SK-N-SH (cell line): ENCODE results near the gene AQP1. TPM values are rescaled to one million over a fixed set of nuclear protein-coding genes. Genes with fewer than 3 reads are reported as not detected.

Source experiments
- CTCF ChIA-PET: fragments of 300-600, 350-600 bp; formaldehyde crosslinking; extraction: SDS; loops from one replicate; lab custom pipeline; 2021; lab: Yijun Ruan, JAX
- POLR2A ChIA-PET: fragments of 350-600 bp; sonication (Branson Sonifier 250); formaldehyde crosslinking; extraction: SDS; loops from one replicate; lab custom pipeline; 2020; ENCODE audit warnings: antibody characterized with exemption, inconsistent platforms; lab: Yijun Ruan, JAX
- DNase-seq: peaks from one replicate; pipeline ENCODE4 v3.0.0; 2012
- H2AFZ ChIP-seq: fragments of 200-600 bp; sonication (generic); 2 replicates; pipeline ENCODE4 v1.8.1; 2016; ENCODE audit warnings: antibody characterized with exemption, mild to moderate bottlenecking, low read depth
- H3F3A ChIP-seq: fragments of 200-600 bp; sonication (generic); replicated peaks from 2 replicates; pipeline ENCODE3; 2016; ENCODE audit warnings: antibody characterized with exemption, mild to moderate bottlenecking; ENCODE audit not compliant: insufficient read depth
- H3K27ac ChIP-seq, 2 experiments: fragments of 200-500 bp in 1 of 2; fragments of 200-600 bp in 1 of 2; sonication (Bioruptor generic) in 1 of 2; sonication (generic), shearing (Covaris generic) in 1 of 2; 2 replicates each; pipeline versions ENCODE4 v1.5.1 to v1.6.1; 2014 to 2016; ENCODE audit warnings: low read depth in 2 of 2, inconsistent platforms in 1 of 2, low read length in 1 of 2, mild to moderate bottlenecking in 1 of 2, mixed read lengths in 1 of 2
- H3K27me3 ChIP-seq: fragments of 200-600 bp; sonication (generic), shearing (Covaris generic); 2 replicates; pipeline ENCODE4 v1.6.1; 2016; ENCODE audit warnings: mixed run types; ENCODE audit not compliant: insufficient read depth
- H3K36me3 ChIP-seq, 2 experiments: fragments of 200-500 bp in 1 of 2; fragments of 200-600 bp in 1 of 2; sonication (Bioruptor generic) in 1 of 2; sonication (generic) in 1 of 2; replicated peaks in 1 of 2; 2 replicates each; pipeline versions ENCODE3 to v1.5.1; 2014 to 2016; ENCODE audit warnings: low read length in 1 of 2, mild to moderate bottlenecking in 1 of 2; ENCODE audit not compliant: insufficient read depth in 2 of 2, control insufficient read depth in 1 of 2
- H3K4me1 ChIP-seq, 2 experiments: fragments of 200-500 bp in 1 of 2; fragments of 200-600 bp in 1 of 2; sonication (Bioruptor generic) in 1 of 2; sonication (generic), shearing (Covaris generic) in 1 of 2; 2 replicates each; pipeline versions ENCODE4 v1.5.1 to v1.6.1; 2014 to 2016; ENCODE audit warnings: low read depth in 1 of 2, low read length in 1 of 2, mixed run types in 1 of 2; ENCODE audit not compliant: insufficient read depth in 2 of 2, control insufficient read depth in 1 of 2
- H3K4me2 ChIP-seq: fragments of 200-600 bp; sonication (generic), shearing (Covaris generic); 2 replicates; pipeline ENCODE4 v1.6.1; 2017; ENCODE audit warnings: mixed run types
- H3K4me3 ChIP-seq, 2 experiments: fragments of 200-500 bp in 1 of 2; fragments of 200-600 bp in 1 of 2; sonication (Bioruptor generic) in 1 of 2; sonication (generic), shearing (Covaris generic) in 1 of 2; 2 replicates each; pipeline versions ENCODE4 v1.5.1 to v1.8.1; 2014 to 2016; ENCODE audit warnings: low read depth in 2 of 2, inconsistent platforms in 1 of 2, low read length in 1 of 2, mild to moderate bottlenecking in 1 of 2, mixed read lengths in 1 of 2, moderate library complexity in 1 of 2
- H3K79me2 ChIP-seq: fragments of 200-600 bp; sonication (generic); 2 replicates; pipeline ENCODE4 v1.8.1; 2017; ENCODE audit warnings: mild to moderate bottlenecking; ENCODE audit not compliant: insufficient read depth
- H3K9ac ChIP-seq: fragments of 200-600 bp; sonication (generic); 2 replicates; pipeline ENCODE4 v1.6.1; 2017; ENCODE audit warnings: mixed run types
- H3K9me2 ChIP-seq: fragments of 200-600 bp; sonication (generic); 2 replicates; pipeline ENCODE4 v1.6.1; 2017; ENCODE audit warnings: mixed run types
- H3K9me3 ChIP-seq: fragments of 200-600 bp; sonication (generic); 2 replicates; pipeline ENCODE4 v1.6.1; 2017; ENCODE audit warnings: mixed run types, mild to moderate bottlenecking, moderate library complexity
- H4K20me1 ChIP-seq: fragments of 200-600 bp; sonication (generic); 2 replicates; pipeline ENCODE4 v1.6.1; 2017; ENCODE audit warnings: mild to moderate bottlenecking, mixed run types; ENCODE audit not compliant: insufficient read depth
- CHD2 ChIP-seq: fragments of 150-350 bp; IDR thresholded peaks from 2 replicates; pipeline ENCODE4 v1.6.1; 2018; ENCODE audit warnings: low read length; ENCODE audit not compliant: partially characterized antibody
- ELF1 ChIP-seq: IDR thresholded peaks from 2 replicates; pipeline ENCODE4 v1.4.0; 2012
- EZH2phosphoT487 ChIP-seq: fragments of 200-600 bp; sonication (generic); IDR thresholded peaks from 2 replicates; pipeline ENCODE4 v1.6.1; 2017; ENCODE audit warnings: low read depth, mixed run types, mild to moderate bottlenecking, antibody characterized with exemption, moderate library complexity, borderline replicate concordance
- FOXM1 ChIP-seq: IDR thresholded peaks from 2 replicates; pipeline ENCODE4 v1.4.0; 2012; ENCODE audit warnings: low read depth, mild to moderate bottlenecking
- GATA2 ChIP-seq: sonication (generic); formaldehyde crosslinking; IDR thresholded peaks from 2 replicates; pipeline ENCODE4 v1.5.0; 2020; ENCODE audit warnings: mild to moderate bottlenecking, missing genetic modification reagents
- IRF3 ChIP-seq: fragments of 150-350 bp; IDR thresholded peaks from 2 replicates; pipeline ENCODE4 v1.6.1; 2016; ENCODE audit warnings: mild to moderate bottlenecking, low read depth, low read length
- MEF2A ChIP-seq: IDR thresholded peaks from 2 replicates; pipeline ENCODE4 v1.4.0; 2012; ENCODE audit warnings: low read depth, borderline replicate concordance
- MXI1 ChIP-seq: IDR thresholded peaks from 2 replicates; pipeline ENCODE4 v1.6.1; 2012; ENCODE audit warnings: mild to moderate bottlenecking, low read depth, low read length, improper control_type of control experiment
- NFIC ChIP-seq: IDR thresholded peaks from 2 replicates; pipeline ENCODE4 v1.4.0; 2012; ENCODE audit warnings: borderline replicate concordance
- RAD21 ChIP-seq: IDR thresholded peaks from 2 replicates; pipeline ENCODE4 v1.6.1; 2012; ENCODE audit warnings: mild to moderate bottlenecking, low read length
- RCOR1 ChIP-seq: fragments of 150-350 bp; IDR thresholded peaks from 2 replicates; pipeline ENCODE4 v1.6.1; 2017; ENCODE audit warnings: antibody characterized with exemption, low read length
- SIN3A ChIP-seq: IDR thresholded peaks from 2 replicates; pipeline ENCODE4 v1.6.1; 2012; ENCODE audit warnings: low read depth, mild to moderate bottlenecking, low read length, moderate library complexity, borderline replicate concordance
- SMC3 ChIP-seq: IDR thresholded peaks from 2 replicates; pipeline ENCODE4 v1.6.1; 2012; ENCODE audit warnings: low read depth, low read length, improper control_type of control experiment
- TCF12 ChIP-seq: IDR thresholded peaks from 2 replicates; pipeline ENCODE4 v1.4.0; 2012
- WGBS: methylation state at CpG from one replicate; pipeline ENCODE4 v1.1.6; 2017; ENCODE audit warnings: low lambda C conversion rate; 5-methylcytosine and 5-hydroxymethylcytosine counted together
- polyA plus RNA-seq, 3 experiments: library from polyadenylated mRNA; depleted of rRNA; stranded (reverse); fragments of >200 nt; gene quantifications; 2 replicates each; pipeline ENCODE4 v1.2.3, GENCODE V29; 2012
- TF ChIP-seq, protein P1 (sequence below): fragments of 150-350 bp; IDR thresholded peaks from 2 replicates; pipeline ENCODE4 v1.6.1; 2017; ENCODE audit warnings: antibody characterized with exemption, low read length, low read depth, borderline replicate concordance
- TF ChIP-seq, protein P2 (sequence below): IDR thresholded peaks from 2 replicates; pipeline ENCODE4 v1.4.0; 2012; ENCODE audit warnings: low read depth, borderline replicate concordance
- TF ChIP-seq, protein P3 (sequence below): IDR thresholded peaks from 2 replicates; pipeline ENCODE4 v1.4.0; 2012; ENCODE audit warnings: low read depth

AQP1 gene
- polyA plus RNA-seq, 1 of the 3 experiments (the other 2 are of a cell fraction) = 1.7 TPM

DNA sequence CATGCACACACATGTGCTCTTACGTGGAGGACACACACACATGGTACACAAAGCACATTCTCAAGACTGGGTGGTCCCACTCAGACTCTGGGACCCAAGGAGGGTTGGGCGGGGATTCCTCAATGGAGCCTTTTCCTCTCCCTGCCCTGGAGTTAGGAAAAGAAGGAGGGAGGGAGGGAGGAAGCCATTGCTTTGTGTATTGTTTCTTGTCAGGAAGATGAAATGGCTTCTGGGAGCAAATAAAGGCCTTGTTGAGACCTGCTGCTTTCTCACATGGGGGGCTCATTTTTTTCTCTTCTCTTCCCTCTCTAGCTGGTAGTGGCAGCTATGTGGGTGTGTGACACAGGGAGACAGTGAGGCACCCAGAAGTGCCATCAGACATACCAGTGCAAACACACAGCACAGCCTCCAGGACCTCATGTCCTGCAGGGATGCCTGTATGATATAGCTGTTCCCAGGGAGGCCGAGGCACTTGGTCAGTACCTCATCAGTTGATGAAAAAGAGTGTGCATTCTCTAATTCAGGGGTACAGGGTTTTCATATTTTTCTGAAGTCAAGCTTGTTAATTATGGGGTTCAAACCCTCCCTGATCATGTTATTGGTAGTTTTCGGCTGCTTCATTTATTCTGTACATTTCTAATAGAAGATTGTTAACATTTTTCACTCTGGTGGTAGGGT is 5.7 kb downstream of the AQP1 start:
- Histone ChIP-seq H3K79me2 (no peaks in the 10 kb centered on the region), H3F3A (peaks cover 11% of the 10 kb centered on the region), H3K9me2 (no peaks in the 10 kb centered on the region), H3K4me2 (no peak overlapping the region), H4K20me1 (no peaks in the 10 kb centered on the region), H3K36me3 (no peaks in the 10 kb centered on the region), H3K27me3 (no peaks in the 10 kb centered on the region), H2AFZ (no peak overlapping the region), H3K27ac (no peak overlapping the region), H3K4me1 (peaks cover 27 to 59% of the 10 kb centered on the region in 2 experiments; a peak in 3 of 4 replicates), H3K9ac (no peak overlapping the region), H3K9me3 (no peaks in the 10 kb centered on the region), H3K4me3 (no peak overlapping the region)
- DNase-seq = no peak
- ChIA-PET POLR2A (no interaction called here), CTCF (interaction anchor here (1.1 to 3.2 kb wide), 2 partner anchors 21 to 217 kb away, joined by 4 to 24 read pairs; no protein-coding TSS in a partner anchor)
- TF ChIP-seq NFIC = no peak
- no peak for TF ChIP-seq EZH2phosphoT487
- no peak for TF ChIP-seq FOXM1
- 80% methylated on average over 4 of the region's 4 CpGs for WGBS

DNA sequence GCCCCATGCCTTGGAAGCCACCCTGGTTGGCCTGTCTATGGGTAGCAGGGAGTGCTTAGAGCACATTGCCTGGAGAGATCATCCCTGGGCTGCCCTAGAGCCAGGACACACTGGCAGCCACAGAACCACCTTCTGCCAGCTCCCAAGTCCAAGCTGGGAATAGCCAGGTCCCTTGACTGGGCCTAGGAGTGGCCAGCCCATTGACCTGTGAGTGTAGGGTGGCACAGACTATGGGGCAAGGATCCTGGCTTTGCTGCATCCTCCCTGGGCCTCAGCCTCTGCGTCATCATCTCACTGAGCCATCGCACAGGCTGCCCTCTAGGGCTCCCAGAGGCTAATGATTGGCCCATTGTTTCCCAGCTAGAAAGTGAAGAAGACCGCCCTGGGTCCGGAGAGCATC is 7.0 kb downstream of the AQP1 start:
- H3K4me3 ChIP-seq = no peak overlapping the region
- ChIA-PET POLR2A (no interaction called here), CTCF (interaction anchor here (1.1 to 3.2 kb wide), 3 partner anchors 11 to 216 kb away, joined by 4 to 24 read pairs (median 18); no protein-coding TSS in a partner anchor)
- H3K9ac ChIP-seq = no peak overlapping the region
- no peak overlapping the region for H3K4me2 ChIP-seq
- H3F3A ChIP-seq = peaks cover 11% of the 10 kb centered on the region
- H4K20me1 ChIP-seq = no peaks in the 10 kb centered on the region
- DNase-seq = no peak
- H3K9me3 ChIP-seq = no peaks in the 10 kb centered on the region
- H3K36me3 ChIP-seq = no peaks in the 10 kb centered on the region
- no peak overlapping the region for H2AFZ ChIP-seq
- peaks cover 27 to 45% of the 10 kb centered on the region in 2 experiments; a peak in 3 of 4 replicates for H3K4me1 ChIP-seq
- no peaks in the 10 kb centered on the region for H3K27me3 ChIP-seq
- TF ChIP-seq, protein P1, sequence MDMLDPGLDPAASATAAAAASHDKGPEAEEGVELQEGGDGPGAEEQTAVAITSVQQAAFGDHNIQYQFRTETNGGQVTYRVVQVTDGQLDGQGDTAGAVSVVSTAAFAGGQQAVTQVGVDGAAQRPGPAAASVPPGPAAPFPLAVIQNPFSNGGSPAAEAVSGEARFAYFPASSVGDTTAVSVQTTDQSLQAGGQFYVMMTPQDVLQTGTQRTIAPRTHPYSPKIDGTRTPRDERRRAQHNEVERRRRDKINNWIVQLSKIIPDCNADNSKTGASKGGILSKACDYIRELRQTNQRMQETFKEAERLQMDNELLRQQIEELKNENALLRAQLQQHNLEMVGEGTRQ = no peak
- no peak for TF ChIP-seq RAD21
- no peak for TF ChIP-seq SMC3
- no peak for TF ChIP-seq IRF3
- TF ChIP-seq RCOR1 = no peak
- TF ChIP-seq NFIC = no peak
- TF ChIP-seq, protein P2, sequence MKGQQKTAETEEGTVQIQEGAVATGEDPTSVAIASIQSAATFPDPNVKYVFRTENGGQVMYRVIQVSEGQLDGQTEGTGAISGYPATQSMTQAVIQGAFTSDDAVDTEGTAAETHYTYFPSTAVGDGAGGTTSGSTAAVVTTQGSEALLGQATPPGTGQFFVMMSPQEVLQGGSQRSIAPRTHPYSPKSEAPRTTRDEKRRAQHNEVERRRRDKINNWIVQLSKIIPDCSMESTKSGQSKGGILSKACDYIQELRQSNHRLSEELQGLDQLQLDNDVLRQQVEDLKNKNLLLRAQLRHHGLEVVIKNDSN = no peak
- no peak for TF ChIP-seq CHD2
- TF ChIP-seq MXI1 = no peak
- TF ChIP-seq GATA2 (CRISPR knock-in tag) = no peak
- TF ChIP-seq ELF1 = no peak
- no peak for TF ChIP-seq SIN3A
- TF ChIP-seq MEF2A = no peak
- TF ChIP-seq, protein P3, sequence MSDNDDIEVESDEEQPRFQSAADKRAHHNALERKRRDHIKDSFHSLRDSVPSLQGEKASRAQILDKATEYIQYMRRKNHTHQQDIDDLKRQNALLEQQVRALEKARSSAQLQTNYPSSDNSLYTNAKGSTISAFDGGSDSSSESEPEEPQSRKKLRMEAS = no peak
- no peak for TF ChIP-seq TCF12
- H3K9me2 ChIP-seq = no peaks in the 10 kb centered on the region
- no peak overlapping the region for H3K27ac ChIP-seq
- 90% methylated on average over 4 of the region's 4 CpGs for WGBS
- no peaks in the 10 kb centered on the region for H3K79me2 ChIP-seq
